Stimulated activated naive CD4-positive, alpha-beta T cell treated with Interleukin-2 at 50 U/mL for 16 hours (primary cell): ENCODE data around the gene ZC3H4.

ENCODE experiments used
- DNase-seq: peaks from one replicate; lab custom pipeline; 2025; lab: John Stamatoyannopoulos, UW

The ZC3H4 gene

DNA sequence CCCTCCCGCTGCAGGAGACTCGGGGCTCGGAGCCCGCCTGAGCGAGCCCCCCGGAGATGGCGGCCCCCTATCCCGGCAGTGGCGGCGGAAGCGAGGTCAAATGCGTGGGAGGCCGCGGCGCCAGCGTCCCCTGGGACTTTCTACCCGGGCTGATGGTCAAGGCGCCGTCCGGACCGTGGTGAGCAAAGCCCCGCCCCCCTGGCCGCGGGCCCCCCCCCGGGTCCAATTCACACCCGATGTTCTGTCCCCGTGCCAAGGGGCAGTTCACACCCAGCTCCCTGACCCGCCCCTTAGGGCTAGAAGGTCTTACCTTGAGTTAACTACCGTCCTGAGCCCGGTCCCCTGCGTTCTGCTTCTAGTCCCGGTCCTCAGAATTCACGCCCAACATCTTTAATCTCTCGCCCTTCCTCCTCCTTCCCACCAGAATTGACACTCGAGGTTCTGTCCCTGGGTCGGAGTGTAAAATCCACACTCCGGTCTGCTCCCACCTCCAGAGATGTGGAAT, 92.5 kb downstream of the ZC3H4 start:
- DNase-seq, result no peak

DNA sequence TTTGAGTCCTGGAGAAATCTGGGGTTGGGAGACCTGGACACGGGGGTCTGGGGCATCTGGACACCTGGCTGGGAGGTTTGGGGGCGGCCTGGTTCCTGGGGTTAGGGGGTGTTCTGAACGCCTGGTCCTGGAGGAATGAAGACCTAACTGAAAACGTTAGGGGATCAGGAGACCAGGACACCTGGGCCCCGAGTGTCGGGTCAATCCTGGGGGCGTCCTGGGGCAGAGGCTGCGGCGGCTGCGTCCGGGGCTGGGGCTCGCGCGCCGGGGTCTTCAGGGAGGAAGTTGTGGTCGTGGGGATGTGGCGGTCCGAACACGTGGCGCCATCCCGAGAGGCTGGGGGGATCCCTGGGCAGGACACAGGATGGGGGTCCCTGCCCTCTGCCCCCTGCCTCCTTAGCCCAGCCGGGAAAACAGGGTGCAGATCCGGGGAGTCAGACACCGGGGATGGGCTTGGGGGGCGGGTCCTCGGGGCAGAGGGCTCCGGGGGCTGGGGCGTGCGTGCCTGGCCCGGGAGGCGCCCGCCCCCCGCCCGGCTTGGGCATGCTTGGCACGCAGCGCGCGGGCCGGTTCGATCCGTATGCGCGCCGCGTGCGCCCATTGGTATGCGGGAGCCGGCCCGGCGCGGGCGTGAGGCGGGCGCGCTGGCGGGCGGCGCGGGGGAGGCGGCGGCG, 93.3 kb downstream of the ZC3H4 start:
- DNase-seq, result no peak

DNA sequence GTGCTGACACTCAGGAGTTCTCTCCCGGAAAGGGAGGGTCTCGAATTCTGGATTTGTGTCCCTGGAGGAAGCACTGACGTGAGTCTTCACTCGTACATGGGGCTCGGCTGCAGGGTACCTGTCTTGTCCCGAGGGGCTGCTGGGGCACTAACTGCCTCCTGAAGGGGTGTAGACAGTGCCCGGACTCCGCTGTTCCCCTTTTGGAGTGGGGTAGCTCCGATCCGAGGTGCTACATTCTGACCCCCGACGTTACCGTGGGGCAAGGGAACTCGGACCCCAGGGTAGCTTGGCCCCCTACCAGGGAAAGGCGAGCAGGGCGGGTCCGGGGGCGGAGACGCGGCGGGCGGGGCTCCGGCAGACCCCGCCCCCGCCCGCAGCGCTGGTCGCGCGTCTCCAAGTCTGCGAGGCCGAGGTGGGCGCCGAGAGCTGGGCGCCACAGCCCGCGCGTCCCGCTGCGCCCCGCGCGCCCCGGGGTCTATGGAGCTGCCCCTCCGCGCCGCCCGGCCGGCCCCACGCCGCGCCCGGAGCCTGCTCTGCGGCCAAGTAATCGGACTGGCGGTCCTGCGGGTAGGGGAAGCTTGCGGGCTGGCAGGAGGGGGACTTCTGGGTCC, 94.0 kb downstream of the ZC3H4 start, which contains the start of gene NPAS1:
NPAS1 (plus strand) TSS at position 407 of the 611 bp plus-strand sequence. CDS start 1,211 bp downstream, outside the sequence.
- DNase-seq, result no peak

DNA sequence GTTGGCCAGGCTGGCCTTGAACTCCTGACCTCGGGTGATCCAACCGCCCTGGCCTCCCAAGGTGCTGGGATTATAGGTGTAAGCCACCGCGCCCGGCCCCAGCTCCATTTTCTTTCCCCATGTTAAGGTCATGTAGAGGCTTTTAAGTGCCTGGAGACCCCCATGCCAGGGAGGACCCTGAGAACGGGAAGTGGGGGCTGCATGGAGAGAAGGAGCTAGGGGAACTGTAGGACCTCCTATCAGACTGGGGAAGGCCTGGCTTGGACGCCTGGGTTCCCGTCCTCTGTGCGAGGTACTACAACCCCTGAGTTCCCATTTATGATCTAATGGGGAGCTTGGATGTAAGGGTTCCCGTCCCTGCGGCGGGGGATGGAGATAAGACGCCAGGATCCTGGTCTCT, 94.7 kb downstream of the ZC3H4 start:
- DNase-seq, result no peak
